Measurements from ENCODE around the gene OR5J2. TPM values are rescaled to one million over a fixed set of nuclear protein-coding genes. Genes with fewer than 3 reads are reported as not detected.

OR5J2 gene
- total RNA-seq, 2 donors from 2014 or later, result not detected

Other genes with a start within 250 kb of the OR5J2 start
- gene OR5I1, start 240.2 kb upstream of the OR5J2 start, total RNA-seq, result not detected
- not detected for gene OR10AG1, start 206.7 kb upstream of the OR5J2 start, total RNA-seq
- not detected for gene OR5F1, start 182.0 kb upstream of the OR5J2 start, total RNA-seq
- gene OR5AS1, start 149.0 kb upstream of the OR5J2 start, total RNA-seq, result not detected
- not detected for gene OR8I2, start 83.3 kb upstream of the OR5J2 start, total RNA-seq
- not detected for gene OR8H2, start 72.9 kb upstream of the OR5J2 start, total RNA-seq
- gene OR8H3, start 54.2 kb upstream of the OR5J2 start, total RNA-seq, result not detected
- not detected for gene OR8J3, start 36.4 kb upstream of the OR5J2 start, total RNA-seq
- not detected for gene OR8K5, start 16.3 kb upstream of the OR5J2 start, total RNA-seq
- not detected for gene OR5T2, start 57.6 kb downstream of the OR5J2 start, total RNA-seq
- gene OR5T3, start 75.6 kb downstream of the OR5J2 start, total RNA-seq, result not detected
- not detected for gene OR5T1, start 97.5 kb downstream of the OR5J2 start, total RNA-seq
- not detected for gene OR8H1, start 115.6 kb downstream of the OR5J2 start, total RNA-seq
- not detected for gene OR8K3, start 138.5 kb downstream of the OR5J2 start, total RNA-seq
- not detected for gene OR8K1, start 169.4 kb downstream of the OR5J2 start, total RNA-seq
- gene OR8J1, start 177.7 kb downstream of the OR5J2 start, total RNA-seq, result not detected
- not detected for gene OR8U1, start 199.0 kb downstream of the OR5J2 start, total RNA-seq
- not detected for gene OR5AL1, start 236.1 kb downstream of the OR5J2 start, total RNA-seq

All from natural killer cell treated with Interleukin-12 subunit alpha and Interleukin-12 subunit beta and Interleukin-15 and Interleukin-18, amount 100 ng/mL, for 72 hours (primary cell).